Chondrocyte (in vitro differentiated cells): ENCODE data around the gene PANK3. TPM values are rescaled to one million over a fixed set of nuclear protein-coding genes. Genes with fewer than 3 reads are reported as not detected.
"Not testable (repeated sequence)": the region's sequence is repeated elsewhere in the genome, so short reads cannot be mapped to it uniquely, and the experiment has no call there.

Experiments used
- DNase-seq: peaks from one replicate; pipeline ENCODE4 v3.0.0; 2021; ENCODE audit warnings: mixed read lengths, low spot score
- H3K27ac Mint-ChIP-seq: one replicate; pipeline ENCODE4 v1.8.0; 2021; ENCODE audit warnings: mild to moderate bottlenecking, moderate library complexity, mixed read lengths; ENCODE audit not compliant: unreplicated experiment
- H3K27me3 Mint-ChIP-seq: 2 replicates; pipeline ENCODE4 v1.8.0; 2021; ENCODE audit warnings: low read depth, mixed read lengths
- H3K36me3 Mint-ChIP-seq: 2 replicates; pipeline ENCODE4 v1.8.0; 2021; ENCODE audit warnings: low read depth, mixed read lengths
- H3K4me1 Mint-ChIP-seq: 2 replicates; pipeline ENCODE4 v1.8.0; 2021; ENCODE audit warnings: low read depth, mild to moderate bottlenecking, mixed read lengths
- H3K4me3 Mint-ChIP-seq: one replicate; pipeline ENCODE4 v1.8.0; 2021; ENCODE audit warnings: mild to moderate bottlenecking, moderate library complexity, mixed read lengths; ENCODE audit not compliant: unreplicated experiment
- H3K9me3 Mint-ChIP-seq: 2 replicates; pipeline ENCODE4 v1.8.0; 2021; ENCODE audit warnings: low read depth, mixed read lengths
- CTCF ChIP-seq: fragments of 200-600 bp; sonication (generic); IDR thresholded peaks from 2 replicates; pipeline ENCODE4 v1.5.0; 2021; ENCODE audit warnings: antibody characterized with exemption, mild to moderate bottlenecking, moderate library complexity
- total RNA-seq: library from RNA; stranded (reverse); gene quantifications from 3 replicates; pipeline ENCODE4 v1.2.1, GENCODE V29; 2021

PANK3 gene
- total RNA-seq, 1 donor from 2014 or later, result 112 TPM

DNA sequence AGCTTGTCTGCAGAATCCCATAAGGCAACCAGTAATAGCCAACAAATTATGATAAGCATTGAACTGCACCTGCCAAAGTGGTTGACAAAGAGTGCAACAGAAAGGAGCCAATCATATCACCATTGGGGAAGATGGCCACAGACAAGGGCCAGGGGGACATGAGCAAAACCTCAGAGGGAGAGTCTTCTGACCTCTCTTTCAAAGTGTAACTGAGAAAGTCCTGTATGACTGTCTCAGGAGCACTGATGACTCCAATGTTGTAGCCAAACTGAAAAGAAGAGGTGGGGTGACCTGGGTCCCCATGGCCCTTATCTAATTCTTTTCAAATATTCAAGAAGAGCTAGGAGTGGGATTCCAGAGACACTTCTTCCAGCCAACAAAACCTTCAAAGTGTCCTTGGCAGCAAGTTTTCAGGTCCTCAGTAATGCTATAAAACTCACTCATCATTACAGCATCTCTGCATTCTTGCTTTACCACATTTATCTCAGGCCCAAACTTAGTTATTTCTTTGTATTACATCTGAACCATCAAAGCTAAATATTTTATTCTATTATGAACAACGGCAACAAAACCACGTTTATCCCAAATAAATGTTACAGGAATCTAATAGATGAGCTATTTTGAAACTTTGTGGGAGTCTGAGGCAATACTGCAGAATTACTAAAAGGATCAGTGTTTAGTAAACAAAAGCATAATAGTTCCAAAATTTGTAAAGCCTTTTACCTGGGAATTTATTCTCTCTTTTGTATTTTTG is 25.6 kb downstream of the PANK3 start:
- H3K36me3 Mint-ChIP-seq, result peaks cover 21% of the 10 kb centered on the region
- peak overlapping the region; percentile 98 for H3K27ac Mint-ChIP-seq
- H3K9me3 Mint-ChIP-seq, result no peaks in the 10 kb centered on the region
- H3K4me1 Mint-ChIP-seq, result peaks cover 26% of the 10 kb centered on the region
- H3K27me3 Mint-ChIP-seq, result no peaks in the 10 kb centered on the region
- TF ChIP-seq CTCF, result no peak
- no peak for DNase-seq
- no peak overlapping the region for H3K4me3 Mint-ChIP-seq

- no peak for DNase-seq
- peaks cover 26% of the 10 kb centered on the region for H3K4me1 Mint-ChIP-seq
- H3K9me3 Mint-ChIP-seq, result no peaks in the 10 kb centered on the region
- H3K4me3 Mint-ChIP-seq, result peak overlapping the region; percentile 18
- H3K27ac Mint-ChIP-seq, result peak overlapping the region; percentile 98
- no peak for TF ChIP-seq CTCF
- H3K27me3 Mint-ChIP-seq, result no peaks in the 10 kb centered on the region
- peaks cover 17% of the 10 kb centered on the region for H3K36me3 Mint-ChIP-seq
These were observed 27.0 kb downstream of the PANK3 start for GRCh38 chr5:168552146-168552545.

DNA sequence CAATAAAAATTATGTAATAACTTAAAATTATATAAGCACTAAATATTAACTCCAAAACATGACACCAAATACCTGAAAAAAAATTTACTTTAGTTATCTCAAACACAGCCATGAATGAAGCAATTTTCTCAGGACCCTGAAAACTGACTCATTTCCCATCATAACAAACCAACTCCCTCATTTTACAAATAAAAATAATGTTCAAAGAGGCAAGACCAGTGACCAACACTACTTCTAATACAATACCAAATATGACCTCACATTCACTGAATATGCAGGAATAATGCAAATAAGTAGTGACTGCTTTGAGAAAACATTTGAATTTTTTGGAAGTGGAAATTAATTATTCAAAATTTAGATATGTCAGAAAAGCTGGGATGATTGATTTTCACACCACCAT is 28.5 kb downstream of the PANK3 start:
- peaks cover 26% of the 10 kb centered on the region for H3K4me1 Mint-ChIP-seq
- peaks cover 17% of the 10 kb centered on the region for H3K36me3 Mint-ChIP-seq
- H3K27me3 Mint-ChIP-seq, result no peaks in the 10 kb centered on the region
- no peak overlapping the region for H3K27ac Mint-ChIP-seq
- H3K9me3 Mint-ChIP-seq, result no peaks in the 10 kb centered on the region
- no peak for DNase-seq
- TF ChIP-seq CTCF, result no peak
- no peak overlapping the region for H3K4me3 Mint-ChIP-seq

DNA sequence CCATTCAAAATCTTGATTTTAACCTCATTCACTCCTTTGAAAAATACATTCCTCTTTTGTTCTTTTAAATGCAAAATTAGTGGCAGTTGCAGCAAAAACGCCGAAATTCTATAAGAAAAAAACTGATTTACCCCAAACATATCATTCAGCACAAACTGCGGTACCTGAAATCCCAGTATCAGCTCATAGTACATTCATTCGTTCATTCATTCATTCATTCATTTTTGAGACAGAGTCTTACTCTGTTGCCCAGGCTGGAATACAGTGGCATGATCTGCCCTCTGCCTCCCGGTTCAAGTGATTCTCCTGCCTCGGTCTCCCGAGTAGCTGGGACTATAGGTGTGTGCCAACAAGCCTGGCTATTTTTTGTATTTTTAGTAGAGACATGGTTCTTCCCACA is 29.6 kb downstream of the PANK3 start:
- no peak for TF ChIP-seq CTCF
- Mint-ChIP-seq H3K36me3 (peaks cover 18% of the 10 kb centered on the region), H3K9me3 (peaks cover 2% of the 10 kb centered on the region), H3K4me3 (no peak overlapping the region), H3K27me3 (no peaks in the 10 kb centered on the region), H3K4me1 (peaks cover 26% of the 10 kb centered on the region), H3K27ac (no peak overlapping the region)
- DNase-seq, result no peak

GRCh38 chr5:168537176-168537575 is 42.0 kb downstream of the PANK3 start:
- H3K27me3 Mint-ChIP-seq, result no peaks in the 10 kb centered on the region
- H3K27ac Mint-ChIP-seq, result no peak overlapping the region
- H3K9me3 Mint-ChIP-seq, result no peaks in the 10 kb centered on the region
- TF ChIP-seq CTCF, result no peak
- no peaks in the 10 kb centered on the region for H3K4me1 Mint-ChIP-seq
- H3K36me3 Mint-ChIP-seq, result no peaks in the 10 kb centered on the region
- no peak for DNase-seq
- no peak overlapping the region for H3K4me3 Mint-ChIP-seq

GRCh38 chr5:168534351-168534750 is 44.8 kb downstream of the PANK3 start:
- peaks cover 12% of the 10 kb centered on the region for H3K4me1 Mint-ChIP-seq
- H3K4me3 Mint-ChIP-seq, H3K9me3 Mint-ChIP-seq, DNase-seq, H3K27ac Mint-ChIP-seq, H3K27me3 Mint-ChIP-seq, H3K36me3 Mint-ChIP-seq: not testable (repeated sequence)
